ENCODE results near the gene THSD4.

The THSD4 gene

GRCh38 chr15:71566226-71566625 is 451.0 kb downstream of the THSD4 start:
- no peak for DNase-seq

GRCh38 chr15:71567173-71567572 is 451.9 kb downstream of the THSD4 start:
- DNase-seq = no peak

GRCh38 chr15:71568227-71568626 is 453.0 kb downstream of the THSD4 start:
- no peak for DNase-seq

GRCh38 chr15:71570736-71571135 is 455.5 kb downstream of the THSD4 start:
- no peak for DNase-seq

- no peak for DNase-seq
Observed at GRCh38 chr15:71571641-71572040, 456.4 kb downstream of the THSD4 start.

GRCh38 chr15:71572452-71573053 is 457.3 kb downstream of the THSD4 start:
- DNase-seq = no peak

- no peak for DNase-seq
Observed at GRCh38 chr15:71573599-71573998, 458.3 kb downstream of the THSD4 start.

GRCh38 chr15:71575474-71576045 is 460.3 kb downstream of the THSD4 start:
- peak in 2 of 3 donors; percentile 7 to 20 for DNase-seq

GRCh38 chr15:71577071-71577470 is 461.8 kb downstream of the THSD4 start:
- no peak for DNase-seq

GRCh38 chr15:71581398-71581930 is 466.2 kb downstream of the THSD4 start:
- no peak for DNase-seq

GRCh38 chr15:71585159-71585558 is 469.9 kb downstream of the THSD4 start:
- DNase-seq = no peak

- DNase-seq = no peak
Observed at GRCh38 chr15:71586463-71586862, 471.2 kb downstream of the THSD4 start.

GRCh38 chr15:71588746-71589145 is 473.5 kb downstream of the THSD4 start:
- no peak for DNase-seq

GRCh38 chr15:71591057-71591456 is 475.8 kb downstream of the THSD4 start:
- no peak for DNase-seq

- DNase-seq = no peak
Observed at GRCh38 chr15:71592203-71592602, 476.9 kb downstream of the THSD4 start.

- no peak for DNase-seq
Observed at GRCh38 chr15:71595846-71596553, 480.7 kb downstream of the THSD4 start.

- no peak for DNase-seq
Observed at GRCh38 chr15:71596672-71597071, 481.4 kb downstream of the THSD4 start.

GRCh38 chr15:71597126-71597525 is 481.9 kb downstream of the THSD4 start:
- DNase-seq = no peak

GRCh38 chr15:71597637-71598036 is 482.4 kb downstream of the THSD4 start:
- no peak for DNase-seq

- DNase-seq = no peak
Observed at GRCh38 chr15:71598741-71599140, 483.5 kb downstream of the THSD4 start.

- DNase-seq = no peak
Observed at GRCh38 chr15:71599418-71600151, 484.3 kb downstream of the THSD4 start.

GRCh38 chr15:71600237-71600636 is 485.0 kb downstream of the THSD4 start:
- DNase-seq = no peak

GRCh38 chr15:71601038-71601834 is 486.0 kb downstream of the THSD4 start:
- no peak for DNase-seq
